CD14-positive monocyte (primary cell): ENCODE measurements around the gene NFATC1. TPM values are rescaled to one million over a fixed set of nuclear protein-coding genes. Genes with fewer than 3 reads are reported as not detected.

ENCODE experiments used
- DNase-seq, 3 donors: peaks; one replicate each; pipeline ENCODE4 v3.0.0-alpha.2; 2011 to 2022
- H2AFZ ChIP-seq: 2 replicates; pipeline ENCODE4 v1.6.0; 2012; ENCODE audit warnings: mild to moderate bottlenecking, low read depth, low read length, inconsistent platforms; ENCODE audit not compliant: insufficient read depth, poor library complexity, severe bottlenecking
- H3K27ac ChIP-seq, 2 donors: 1 replicate in 1 of 2; 2 replicates in 1 of 2; pipeline ENCODE4 v1.5.1; 2012 to 2013; ENCODE audit warnings: low read length in 2 of 2, control low read depth in 1 of 2, inconsistent platforms in 1 of 2, low read depth in 1 of 2, mild to moderate bottlenecking in 1 of 2
- H3K27me3 ChIP-seq, 2 donors: one replicate each; pipeline versions ENCODE4 v1.6.0 to v1.6.1; 2011 to 2013; ENCODE audit warnings: low read length in 2 of 2; ENCODE audit not compliant: control insufficient read depth in 2 of 2, insufficient read depth in 2 of 2
- H3K36me3 ChIP-seq, 2 donors: replicated peaks in 1 of 2; 1 replicate in 1 of 2; 2 replicates in 1 of 2; pipeline versions ENCODE4 v1.5.1 to v1.6.1; 2012 to 2013; ENCODE audit warnings: low read length in 2 of 2, control low read depth in 1 of 2, inconsistent platforms in 1 of 2, mild to moderate bottlenecking in 1 of 2; ENCODE audit not compliant: insufficient read depth in 2 of 2, control insufficient read depth in 1 of 2
- H3K4me1 ChIP-seq, 2 donors: 1 replicate in 1 of 2; 2 replicates in 1 of 2; pipeline versions ENCODE4 v1.5.1 to v1.6.1; 2012 to 2013; ENCODE audit warnings: low read length in 2 of 2, control low read depth in 1 of 2, inconsistent platforms in 1 of 2, mild to moderate bottlenecking in 1 of 2, moderate library complexity in 1 of 2; ENCODE audit not compliant: insufficient read depth in 2 of 2, control insufficient read depth in 1 of 2
- H3K4me2 ChIP-seq: replicated peaks from 2 replicates; pipeline ENCODE3; 2012; ENCODE audit warnings: low read length, moderate library complexity, mild to moderate bottlenecking; ENCODE audit not compliant: poor library complexity, severe bottlenecking; ENCODE audit errors: extremely low read depth
- H3K4me3 ChIP-seq, 3 experiments: fragments of 200-600 bp in 1 of 3; sonication (generic) in 1 of 3; replicated peaks in 1 of 3; 1 replicate in 2 of 3; 2 replicates in 1 of 3; pipeline ENCODE4 v1.5.1; 2011 to 2013; ENCODE audit warnings: low read length in 3 of 3, mild to moderate bottlenecking in 3 of 3, control low read depth in 2 of 3, low read depth in 2 of 3, inconsistent platforms in 1 of 3, moderate library complexity in 1 of 3
- H3K79me2 ChIP-seq: 2 replicates; pipeline ENCODE4 v1.6.0; 2012; ENCODE audit warnings: mild to moderate bottlenecking, control low read depth, inconsistent platforms, low read length, moderate library complexity; ENCODE audit not compliant: insufficient read depth
- H3K9ac ChIP-seq: 2 replicates; pipeline ENCODE4 v1.6.0; 2017; ENCODE audit warnings: low read length, mild to moderate bottlenecking; ENCODE audit not compliant: insufficient read depth, poor library complexity, severe bottlenecking
- H3K9me3 ChIP-seq, 2 donors: replicated peaks in 1 of 2; 1 replicate in 1 of 2; 2 replicates in 1 of 2; pipeline versions ENCODE4 v1.5.1 to v1.6.1; 2012 to 2013; ENCODE audit warnings: low read length in 2 of 2, control low read depth in 1 of 2; ENCODE audit not compliant: control insufficient read depth in 1 of 2, insufficient read depth in 1 of 2
- H4K20me1 ChIP-seq: 2 replicates; pipeline ENCODE4 v1.6.0; 2012; ENCODE audit warnings: mild to moderate bottlenecking, low read length, control low read depth, moderate library complexity; ENCODE audit not compliant: insufficient read depth
- H3K27ac Mint-ChIP-seq, 7 donors: one replicate each; pipeline ENCODE4 v1.8.0; 2020; ENCODE audit warnings: mild to moderate bottlenecking in 7 of 7, mixed read lengths in 7 of 7, moderate library complexity in 6 of 7, inconsistent platforms in 2 of 7
- H3K27me3 Mint-ChIP-seq, 3 donors: one replicate each; pipeline ENCODE4 v1.8.0; 2021 to 2022; ENCODE audit warnings: low read depth in 3 of 3, mild to moderate bottlenecking in 3 of 3, mixed read lengths in 3 of 3, moderate library complexity in 3 of 3, inconsistent platforms in 1 of 3
- H3K36me3 Mint-ChIP-seq, 2 donors: one replicate each; pipeline ENCODE4 v1.8.0; 2020; ENCODE audit warnings: mixed read lengths in 2 of 2, inconsistent platforms in 1 of 2, mild to moderate bottlenecking in 1 of 2
- H3K4me1 Mint-ChIP-seq: one replicate; pipeline ENCODE4 v1.8.0; 2020; ENCODE audit warnings: mild to moderate bottlenecking, mixed read lengths
- H3K4me3 Mint-ChIP-seq, 2 donors: one replicate each; pipeline ENCODE4 v1.8.0; 2020; ENCODE audit warnings: mild to moderate bottlenecking in 2 of 2, mixed read lengths in 2 of 2, moderate library complexity in 1 of 2
- H3K9me3 Mint-ChIP-seq, 7 donors: one replicate each; pipeline ENCODE4 v1.8.0; 2020 to 2022; ENCODE audit warnings: mixed read lengths in 7 of 7, mild to moderate bottlenecking in 6 of 7, moderate library complexity in 6 of 7, inconsistent platforms in 2 of 7
- CTCF ChIP-seq: fragments of 200-600 bp; IDR thresholded peaks from one replicate; pipeline ENCODE4 v1.8.0; 2022; ENCODE audit warnings: antibody characterized with exemption, mild to moderate bottlenecking
- WGBS: methylation state at CpG from one replicate; pipeline ENCODE4 v1.1.5; 2013; ENCODE audit warnings: missing lambda C conversion rate; ENCODE audit not compliant: insufficient coverage; 5-methylcytosine and 5-hydroxymethylcytosine counted together
- intact Hi-C, 2 donors: fragments of 100-400 bp; cut with micrococcal nuclease; formaldehyde crosslinking; loops; one replicate each; pipeline versions ENCODE4 v1.15.0 to v1.15.1; 2023
- polyA plus RNA-seq, 3 donors: library from polyadenylated mRNA; depleted of rRNA in 1 of 3; unstranded in 2 of 3; stranded (reverse) in 1 of 3; fragments of 300-500 nt in 2 of 3; fragments of >200 nt in 1 of 3; fragmentation: Illumina TruSeq in 2 of 3; gene quantifications; 1 replicate in 2 of 3; 2 replicates in 1 of 3; pipeline ENCODE4 v1.2.3, GENCODE V29; 2012 to 2021

NFATC1 gene
- polyA plus RNA-seq, 3 donors: 7.8 to 10.7 (median 8.3) TPM

- H3K36me3 ChIP-seq: peaks cover 29 to 84% of the 10 kb centered on the region in 2 donors
- peaks cover 0 to 2% (median 1%) of the 10 kb centered on the region in 3 donors for H3K27me3 Mint-ChIP-seq
- H4K20me1 ChIP-seq: no peaks in the 10 kb centered on the region
- H3K9ac ChIP-seq: no peak overlapping the region
- no peak overlapping the region for H3K27ac ChIP-seq
- H3K79me2 ChIP-seq: no peaks in the 10 kb centered on the region
- no peak overlapping the region for H3K4me3 Mint-ChIP-seq
- no peak overlapping the region for H3K4me2 ChIP-seq
- H3K36me3 Mint-ChIP-seq: peaks cover 32 to 72% of the 10 kb centered on the region in 2 donors
- peaks cover 23 to 57% (median 42%) of the 10 kb centered on the region in 7 donors for H3K9me3 Mint-ChIP-seq
- no peak for DNase-seq
- H3K27me3 ChIP-seq: no peaks in the 10 kb centered on the region
- H3K4me3 ChIP-seq: no peak overlapping the region
- intact Hi-C loops: no loop called here
- no peaks in the 10 kb centered on the region for H3K4me1 ChIP-seq
- no peak overlapping the region for H2AFZ ChIP-seq
- TF ChIP-seq CTCF: no peak
- no peaks in the 10 kb centered on the region for H3K4me1 Mint-ChIP-seq
- WGBS: 97% methylated on average over 16 of the region's 19 CpGs
- H3K27ac Mint-ChIP-seq: no peak overlapping the region
- H3K9me3 ChIP-seq: peaks cover 47 to 61% of the 10 kb centered on the region in 2 donors
Measured at GRCh38 chr18:79491081-79491551, 95.4 kb downstream of the NFATC1 start.

- Histone ChIP-seq H3K9me3 (peaks cover 69 to 79% of the 10 kb centered on the region in 2 donors), H3K4me2 (no peak overlapping the region), H3K79me2 (no peaks in the 10 kb centered on the region), H4K20me1 (no peaks in the 10 kb centered on the region), H3K36me3 (peaks cover 14 to 75% of the 10 kb centered on the region in 2 donors), H3K4me3 (no peak overlapping the region), H2AFZ (no peak overlapping the region), H3K27me3 (no peaks in the 10 kb centered on the region), H3K27ac (no peak overlapping the region), H3K9ac (no peak overlapping the region), H3K4me1 (no peaks in the 10 kb centered on the region)
- Mint-ChIP-seq H3K27me3 (peaks cover 0 to 2% (median 1%) of the 10 kb centered on the region in 3 donors), H3K9me3 (peaks cover 42 to 75% (median 62%) of the 10 kb centered on the region in 7 donors), H3K4me3 (no peak overlapping the region), H3K27ac (no peak overlapping the region), H3K4me1 (no peaks in the 10 kb centered on the region), H3K36me3 (peaks cover 31 to 65% of the 10 kb centered on the region in 2 donors)
- intact Hi-C loops: no loop called here
- 96% methylated on average over 65 of the region's 65 CpGs for WGBS
- no peak for DNase-seq
- no peak for TF ChIP-seq CTCF
Measured at GRCh38 chr18:79493211-79493800, 97.6 kb downstream of the NFATC1 start.
